DND-41 (cell line): ENCODE data around the gene RAB20.

Experiments used
- CTCF ChIP-seq: IDR thresholded peaks from 2 replicates; pipeline ENCODE4 v1.5.1; 2012; ENCODE audit warnings: borderline replicate concordance, low read length, moderate library complexity, mild to moderate bottlenecking; ENCODE audit not compliant: poor library complexity, severe bottlenecking; ENCODE audit errors: extremely low read depth
- EZH2 ChIP-seq: IDR thresholded peaks from 3 replicates; pipeline ENCODE4 v1.6.1; 2012; ENCODE audit warnings: borderline replicate concordance, low read depth, mild to moderate bottlenecking, moderate library complexity, low read length, inconsistent platforms; ENCODE audit not compliant: severe bottlenecking

DNA sequence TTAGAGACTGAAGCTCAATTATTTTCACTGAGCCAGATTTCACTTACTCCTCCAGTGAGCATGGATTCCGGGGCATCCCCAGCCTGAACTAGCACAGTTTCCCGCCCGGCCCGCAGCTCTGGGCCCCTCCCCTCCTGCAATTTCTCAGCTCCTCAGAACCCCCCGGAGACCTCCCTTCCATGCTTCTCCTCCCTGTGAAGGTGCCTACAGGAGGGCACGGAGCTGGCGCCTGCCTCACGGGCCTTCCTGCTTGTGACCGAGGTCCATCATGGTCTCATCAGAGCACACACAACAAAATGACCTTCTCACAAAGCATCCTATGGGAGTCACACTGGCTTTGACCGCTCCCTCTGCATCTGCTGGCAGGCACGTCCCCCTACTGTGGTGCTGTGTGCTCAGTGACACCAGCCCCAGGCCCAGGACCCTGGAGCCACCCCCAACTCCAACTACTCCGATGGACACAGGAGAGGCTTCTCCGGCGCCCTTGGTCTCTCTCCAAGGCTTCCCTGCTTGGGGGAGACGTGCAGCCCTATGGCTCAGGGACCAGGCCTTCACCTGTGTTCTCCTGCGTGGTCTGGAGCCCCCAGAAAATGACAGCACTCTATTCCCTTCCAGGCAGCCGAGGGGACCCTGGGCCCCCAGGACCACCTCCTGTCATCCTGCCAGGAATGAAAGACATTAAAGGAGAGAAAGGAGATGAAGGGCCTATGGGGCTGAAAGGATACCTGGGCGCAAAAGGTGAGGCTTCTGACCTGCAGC lies 77.1 kb downstream of the RAB20 start:
- TF ChIP-seq CTCF (no peak), EZH2 (no peak)
